Loucy (cell line): ENCODE data around the gene RADX.

Experiments
- EZH2phosphoT487 ChIP-seq: fragments of 200-600 bp; IDR thresholded peaks from 2 replicates; pipeline ENCODE4 v1.6.1; 2018; ENCODE audit warnings: antibody characterized with exemption, mild to moderate bottlenecking, moderate library complexity, borderline replicate concordance
- TF ChIP-seq, protein P1 (sequence below): fragments of 200-600 bp; sonication (generic); conservative IDR thresholded peaks from 2 replicates; pipeline ENCODE4 v1.5.1; 2014; ENCODE audit warnings: mild to moderate bottlenecking, antibody characterized with exemption, low read length

DNA sequence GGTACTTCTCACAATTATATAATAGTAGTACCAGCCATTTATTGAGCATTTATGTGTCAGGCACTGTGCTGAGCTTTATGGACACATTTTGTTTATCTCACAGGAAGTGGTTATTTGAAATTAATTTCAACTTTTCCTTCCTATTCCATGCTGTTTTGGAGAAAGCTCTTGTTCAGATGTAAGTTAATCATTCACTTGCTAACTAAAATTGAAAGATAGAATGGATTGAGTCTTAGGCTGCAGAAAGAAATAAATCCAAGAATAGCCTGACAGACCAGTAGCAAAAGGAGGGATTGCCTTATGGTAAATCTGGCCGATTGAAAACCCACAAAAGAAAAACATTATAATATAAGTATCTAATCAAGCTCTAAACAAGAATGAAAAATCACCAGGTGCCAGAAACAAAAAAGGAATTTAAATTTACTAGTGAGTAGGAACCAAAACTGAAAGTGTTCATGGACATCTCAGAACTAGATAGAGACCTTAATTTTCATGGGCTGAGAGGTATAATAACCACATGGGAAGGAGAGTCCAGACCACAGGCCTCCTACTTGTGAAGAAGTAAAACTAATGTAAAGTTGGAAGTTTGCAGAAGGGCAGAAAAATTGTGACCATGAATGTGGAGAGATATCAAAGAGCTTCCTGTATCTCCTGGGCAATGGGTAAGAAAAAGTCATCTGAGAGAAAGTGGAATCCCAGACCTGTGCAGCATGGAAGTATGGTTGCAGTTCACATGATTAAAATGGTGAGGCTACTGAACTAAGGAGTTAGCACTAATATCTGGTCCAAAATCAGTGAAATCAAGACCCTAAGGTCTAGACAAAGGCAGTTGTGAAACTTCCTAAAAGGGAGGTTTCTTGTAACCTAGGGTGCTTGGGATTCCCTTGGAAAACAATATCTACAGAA, 38.0 kb downstream of the RADX start:
- TF ChIP-seq, protein P1, sequence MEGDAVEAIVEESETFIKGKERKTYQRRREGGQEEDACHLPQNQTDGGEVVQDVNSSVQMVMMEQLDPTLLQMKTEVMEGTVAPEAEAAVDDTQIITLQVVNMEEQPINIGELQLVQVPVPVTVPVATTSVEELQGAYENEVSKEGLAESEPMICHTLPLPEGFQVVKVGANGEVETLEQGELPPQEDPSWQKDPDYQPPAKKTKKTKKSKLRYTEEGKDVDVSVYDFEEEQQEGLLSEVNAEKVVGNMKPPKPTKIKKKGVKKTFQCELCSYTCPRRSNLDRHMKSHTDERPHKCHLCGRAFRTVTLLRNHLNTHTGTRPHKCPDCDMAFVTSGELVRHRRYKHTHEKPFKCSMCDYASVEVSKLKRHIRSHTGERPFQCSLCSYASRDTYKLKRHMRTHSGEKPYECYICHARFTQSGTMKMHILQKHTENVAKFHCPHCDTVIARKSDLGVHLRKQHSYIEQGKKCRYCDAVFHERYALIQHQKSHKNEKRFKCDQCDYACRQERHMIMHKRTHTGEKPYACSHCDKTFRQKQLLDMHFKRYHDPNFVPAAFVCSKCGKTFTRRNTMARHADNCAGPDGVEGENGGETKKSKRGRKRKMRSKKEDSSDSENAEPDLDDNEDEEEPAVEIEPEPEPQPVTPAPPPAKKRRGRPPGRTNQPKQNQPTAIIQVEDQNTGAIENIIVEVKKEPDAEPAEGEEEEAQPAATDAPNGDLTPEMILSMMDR, result no peak
- TF ChIP-seq EZH2phosphoT487, result no peak
